ENCODE results near the gene MVP. TPM values are rescaled to one million over a fixed set of nuclear protein-coding genes. Genes with fewer than 3 reads are reported as not detected.

Gene MVP
- total RNA-seq, 1 donor from 2014 or later: 13.1 TPM

- no peak for DNase-seq (ENCODE audit: low spot score in 2 of 2, unreplicated experiment in 2 of 2)
- no peaks in the 10 kb centered on the region for H3K27me3 Mint-ChIP-seq (ENCODE audit: low read depth)
- peaks cover 20% of the 10 kb centered on the region for H3K4me1 Mint-ChIP-seq
- no peaks in the 10 kb centered on the region for H3K36me3 Mint-ChIP-seq
- no peak overlapping the region for H3K4me3 Mint-ChIP-seq
- TF ChIP-seq CTCF (IDR thresholded peaks at IDR 0.05; ENCODE audit: unreplicated experiment): peak; percentile 42
- peak overlapping the region; percentile 94 for H3K27ac Mint-ChIP-seq
- H3K9me3 Mint-ChIP-seq: no peaks in the 10 kb centered on the region
These were observed 28.4 kb downstream of the MVP start for GRCh38 chr16:29848420-29849297.

GRCh38 chr16:29849505-29849904 lies 29.2 kb downstream of the MVP start:
- no peaks in the 10 kb centered on the region for H3K36me3 Mint-ChIP-seq
- no peak for TF ChIP-seq CTCF (IDR thresholded peaks at IDR 0.05; ENCODE audit: unreplicated experiment)
- H3K9me3 Mint-ChIP-seq: no peaks in the 10 kb centered on the region
- H3K27me3 Mint-ChIP-seq (ENCODE audit: low read depth): no peaks in the 10 kb centered on the region
- peaks cover 20% of the 10 kb centered on the region for H3K4me1 Mint-ChIP-seq
- peak overlapping the region; percentile 94 for H3K27ac Mint-ChIP-seq
- no peak overlapping the region for H3K4me3 Mint-ChIP-seq
- DNase-seq (ENCODE audit: low spot score in 2 of 2, unreplicated experiment in 2 of 2): no peak

- H3K9me3 Mint-ChIP-seq: no peaks in the 10 kb centered on the region
- H3K4me1 Mint-ChIP-seq: peaks cover 16% of the 10 kb centered on the region
- no peak overlapping the region for H3K27ac Mint-ChIP-seq
- no peaks in the 10 kb centered on the region for H3K36me3 Mint-ChIP-seq
- no peaks in the 10 kb centered on the region for H3K27me3 Mint-ChIP-seq (ENCODE audit: low read depth)
- no peak for DNase-seq (ENCODE audit: low spot score in 2 of 2, unreplicated experiment in 2 of 2)
- no peak overlapping the region for H3K4me3 Mint-ChIP-seq
- no peak for TF ChIP-seq CTCF (IDR thresholded peaks at IDR 0.05; ENCODE audit: unreplicated experiment)
These were observed 30.7 kb downstream of the MVP start for GRCh38 chr16:29850998-29851397.

- no peak for DNase-seq (ENCODE audit: low spot score in 2 of 2, unreplicated experiment in 2 of 2)
- peaks cover 16% of the 10 kb centered on the region for H3K4me1 Mint-ChIP-seq
- H3K9me3 Mint-ChIP-seq: no peaks in the 10 kb centered on the region
- no peak for TF ChIP-seq CTCF (IDR thresholded peaks at IDR 0.05; ENCODE audit: unreplicated experiment)
- no peaks in the 10 kb centered on the region for H3K36me3 Mint-ChIP-seq
- no peak overlapping the region for H3K4me3 Mint-ChIP-seq
- no peaks in the 10 kb centered on the region for H3K27me3 Mint-ChIP-seq (ENCODE audit: low read depth)
- no peak overlapping the region for H3K27ac Mint-ChIP-seq
These were observed 32.4 kb downstream of the MVP start for GRCh38 chr16:29852654-29853053.

- no peak overlapping the region for H3K4me3 Mint-ChIP-seq
- peaks cover 6% of the 10 kb centered on the region for H3K4me1 Mint-ChIP-seq
- H3K27ac Mint-ChIP-seq: no peak overlapping the region
- H3K36me3 Mint-ChIP-seq: peaks cover 6% of the 10 kb centered on the region
- TF ChIP-seq CTCF (IDR thresholded peaks at IDR 0.05; ENCODE audit: unreplicated experiment): no peak
- no peaks in the 10 kb centered on the region for H3K27me3 Mint-ChIP-seq (ENCODE audit: low read depth)
- H3K9me3 Mint-ChIP-seq: no peaks in the 10 kb centered on the region
- DNase-seq (ENCODE audit: low spot score in 2 of 2, unreplicated experiment in 2 of 2): no peak
These were observed 34.3 kb downstream of the MVP start for GRCh38 chr16:29854520-29855100.

Data from mesothelial cell of epicardium (in vitro differentiated cells).